Adrenal gland (tissue), 12 donors: ENCODE measurements around the gene TAPT1. TPM values are rescaled to one million over a fixed set of nuclear protein-coding genes. Genes with fewer than 3 reads are reported as not detected.

Source experiments
- DNase-seq, 7 donors: peaks; one replicate each; pipeline ENCODE4 v3.0.0-alpha.2; 2019 to 2020
- H3K27ac ChIP-seq, 5 donors: fragments of 200-600 bp; sonication (generic) in 4 of 5; 1 replicate in 3 of 5; 2 replicates in 2 of 5; pipeline versions ENCODE4 v1.5.1 to v1.8.0; 2016 to 2020; ENCODE audit warnings: mild to moderate bottlenecking in 1 of 5
- H3K27me3 ChIP-seq: fragments of 200-600 bp; 2 replicates; pipeline ENCODE4 v1.8.0; 2021
- H3K36me3 ChIP-seq, 2 donors: fragments of 200-600 bp; replicated peaks in 1 of 2; 1 replicate in 1 of 2; 2 replicates in 1 of 2; pipeline versions ENCODE4 v1.5.1 to v1.8.0; 2018 to 2022
- H3K4me1 ChIP-seq, 2 donors: fragments of 200-600 bp; replicated peaks in 1 of 2; 1 replicate in 1 of 2; 2 replicates in 1 of 2; pipeline versions ENCODE4 v1.5.1 to v1.8.0; 2018 to 2021
- H3K4me3 ChIP-seq, 4 donors: fragments of 200-600 bp; sonication (generic) in 3 of 4; one replicate each; pipeline ENCODE4 v1.5.1; 2016 to 2018
- H3K9me3 ChIP-seq, 3 donors: fragments of 200-600 bp; sonication (generic) in 1 of 3; replicated peaks in 1 of 3; 1 replicate in 2 of 3; 2 replicates in 1 of 3; pipeline versions ENCODE4 v1.5.1 to v1.8.0; 2016 to 2021
- POLR2A ChIP-seq, 2 donors: fragments of 450-650 bp; IDR thresholded peaks; one replicate each; pipeline ENCODE4 v1.6.1; 2017; ENCODE audit warnings: antibody characterized with exemption in 2 of 2, mild to moderate bottlenecking in 2 of 2, moderate library complexity in 1 of 2
- WGBS, 4 donors: extraction: QIAGEN DNeasy Blood & Tissue Kit in 2 of 4; methylation state at CpG; one replicate each; pipeline versions ENCODE4 v1.1.5 to v1.1.7; 2013 to 2017; 5-methylcytosine and 5-hydroxymethylcytosine counted together
- intact Hi-C, 2 donors: fragments of 100-400 bp; cut with DNase I; formaldehyde crosslinking; loops; one replicate each; pipeline versions ENCODE4 v1.14.1 to v1.15.0; 2022 to 2023
- polyA plus RNA-seq, 3 donors: library from polyadenylated mRNA; stranded (reverse); fragments of 200-250 nt in 2 of 3; fragments of 350-450 nt in 1 of 3; fragmentation: Illumina TruSeq in 1 of 3; extraction: RNeasy Lipid Tissue Mini Kit (QIAGEN cat#74804) in 1 of 3; gene quantifications; one replicate each; pipeline ENCODE4 v1.2.3, GENCODE V29; 2013 to 2014
- total RNA-seq, 9 donors: library from RNA; depleted of rRNA in 4 of 9; stranded (reverse); fragments of >200 nt in 4 of 9; fragments of 120-200 nt in 1 of 9; fragmentation: NEBNext Ultra II Directional in 1 of 9; extraction: Animal tissue kit (Norgen Biotek cat#: 25700) in 1 of 9; gene quantifications; one replicate each; pipeline versions ENCODE4 v1.1.0 to v1.2.4, GENCODE V29; 2013 to 2023
- TF ChIP-seq, protein P1 (sequence below), 6 experiments: fragments of 450-650 bp in 4 of 6; fragments of 200-600 bp in 2 of 6; sonication (generic) in 1 of 6; IDR thresholded peaks; 1 replicate in 5 of 6; 2 replicates in 1 of 6; pipeline versions ENCODE4 v1.5.1 to v1.8.0; 2016 to 2021; ENCODE audit warnings: antibody characterized with exemption in 6 of 6, mild to moderate bottlenecking in 2 of 6, moderate library complexity in 1 of 6
- donor health status: healthy with polysubstance abuse.
- donor health status: Bipolar disorder and iron deficiency.
- donor health status: DM: yes; HTN: yes; CAD: no.
- donor health status: DM: no; HTN: no; CAD: no.
- donor health status: DM: no; HTN: no; CAD: no.
- donor health status: DM: yes; HTN: yes; CAD: no.

TAPT1 gene
- total and polyA plus RNA-seq, 12 donors: 33.2 to 119 (median 51.0) TPM

DNA sequence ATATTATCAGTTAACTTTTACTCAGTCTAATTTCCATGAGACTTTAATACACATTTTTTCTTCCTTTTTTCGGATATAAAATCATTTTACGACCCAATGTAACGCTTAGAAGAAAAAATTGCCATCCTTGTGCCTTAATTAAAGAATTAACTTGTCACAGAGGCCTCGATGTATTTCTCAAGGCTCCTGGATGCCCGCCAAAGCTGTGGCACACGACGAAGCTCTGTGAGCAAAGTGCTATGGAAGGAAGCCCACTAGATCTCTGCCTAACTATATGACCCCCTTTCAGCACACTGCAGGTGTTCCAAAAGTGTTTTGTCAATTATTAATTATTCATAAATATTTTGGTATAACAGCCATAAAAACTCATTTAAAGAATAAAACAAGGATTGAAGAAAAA lies 54.4 kb downstream of the TAPT1 start:
- WGBS, 4 donors: 46 to 57% (median 53%) methylated on average over 7 of the region's 7 CpGs
- peak in 5 of 7 donors; percentile 31 to 54 (median 40) for DNase-seq
- TF ChIP-seq, protein P1, sequence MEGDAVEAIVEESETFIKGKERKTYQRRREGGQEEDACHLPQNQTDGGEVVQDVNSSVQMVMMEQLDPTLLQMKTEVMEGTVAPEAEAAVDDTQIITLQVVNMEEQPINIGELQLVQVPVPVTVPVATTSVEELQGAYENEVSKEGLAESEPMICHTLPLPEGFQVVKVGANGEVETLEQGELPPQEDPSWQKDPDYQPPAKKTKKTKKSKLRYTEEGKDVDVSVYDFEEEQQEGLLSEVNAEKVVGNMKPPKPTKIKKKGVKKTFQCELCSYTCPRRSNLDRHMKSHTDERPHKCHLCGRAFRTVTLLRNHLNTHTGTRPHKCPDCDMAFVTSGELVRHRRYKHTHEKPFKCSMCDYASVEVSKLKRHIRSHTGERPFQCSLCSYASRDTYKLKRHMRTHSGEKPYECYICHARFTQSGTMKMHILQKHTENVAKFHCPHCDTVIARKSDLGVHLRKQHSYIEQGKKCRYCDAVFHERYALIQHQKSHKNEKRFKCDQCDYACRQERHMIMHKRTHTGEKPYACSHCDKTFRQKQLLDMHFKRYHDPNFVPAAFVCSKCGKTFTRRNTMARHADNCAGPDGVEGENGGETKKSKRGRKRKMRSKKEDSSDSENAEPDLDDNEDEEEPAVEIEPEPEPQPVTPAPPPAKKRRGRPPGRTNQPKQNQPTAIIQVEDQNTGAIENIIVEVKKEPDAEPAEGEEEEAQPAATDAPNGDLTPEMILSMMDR (IDR thresholded peaks at IDR 0.05): no peak
- no peak for TF ChIP-seq POLR2A (IDR thresholded peaks at IDR 0.05)

DNA sequence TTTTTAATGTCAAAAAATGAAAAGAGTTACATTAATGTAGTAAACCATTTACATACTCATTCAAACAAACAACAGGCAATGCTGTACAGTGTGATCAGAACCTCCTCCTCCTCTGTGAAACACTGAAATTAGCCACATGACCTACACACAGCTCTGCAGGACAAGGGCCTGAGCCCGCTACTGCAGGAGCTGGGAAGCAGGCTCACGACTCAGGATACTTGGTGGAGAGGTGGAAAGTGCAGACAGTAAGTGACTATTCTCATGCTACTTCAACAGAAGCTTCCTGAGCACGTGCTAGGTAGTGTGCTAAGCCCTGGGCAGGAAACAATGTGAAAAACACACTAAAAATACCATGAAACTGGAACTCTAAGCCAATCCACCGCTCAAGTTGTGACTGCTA lies 56.8 kb downstream of the TAPT1 start:
- no peak overlapping the region for H3K4me3 ChIP-seq
- H3K4me1 ChIP-seq: no peaks in the 10 kb centered on the region
- no peak overlapping the region for H3K27ac ChIP-seq
- no peak for DNase-seq
- H3K9me3 ChIP-seq: no peaks in the 10 kb centered on the region
- WGBS, 4 donors: 80 to 87% (median 81%) methylated on average over 4 of the region's 4 CpGs
- H3K36me3 ChIP-seq: peaks cover 0 to 71% of the 10 kb centered on the region in 2 donors
- intact Hi-C loops: loop anchor here in 1 of 2 donors (10.0 kb wide), 1 partner anchor 135 kb away; no protein-coding TSS in a partner anchor
- TF ChIP-seq, protein P1 (IDR thresholded peaks at IDR 0.05): no peak
- no peak for TF ChIP-seq POLR2A (IDR thresholded peaks at IDR 0.05)
- H3K27me3 ChIP-seq: no peaks in the 10 kb centered on the region

More for the DNA sequence above, 54.4 kb downstream of the TAPT1 start:
- H3K4me3 ChIP-seq: no peak overlapping the region
- peaks cover 0 to 9% of the 10 kb centered on the region in 2 donors for H3K4me1 ChIP-seq
- no peaks in the 10 kb centered on the region for H3K9me3 ChIP-seq
- no peak overlapping the region for H3K27ac ChIP-seq
- H3K36me3 ChIP-seq: peaks cover 0 to 49% of the 10 kb centered on the region in 2 donors
- intact Hi-C loops: no loop called here
- H3K27me3 ChIP-seq: no peaks in the 10 kb centered on the region

DNA sequence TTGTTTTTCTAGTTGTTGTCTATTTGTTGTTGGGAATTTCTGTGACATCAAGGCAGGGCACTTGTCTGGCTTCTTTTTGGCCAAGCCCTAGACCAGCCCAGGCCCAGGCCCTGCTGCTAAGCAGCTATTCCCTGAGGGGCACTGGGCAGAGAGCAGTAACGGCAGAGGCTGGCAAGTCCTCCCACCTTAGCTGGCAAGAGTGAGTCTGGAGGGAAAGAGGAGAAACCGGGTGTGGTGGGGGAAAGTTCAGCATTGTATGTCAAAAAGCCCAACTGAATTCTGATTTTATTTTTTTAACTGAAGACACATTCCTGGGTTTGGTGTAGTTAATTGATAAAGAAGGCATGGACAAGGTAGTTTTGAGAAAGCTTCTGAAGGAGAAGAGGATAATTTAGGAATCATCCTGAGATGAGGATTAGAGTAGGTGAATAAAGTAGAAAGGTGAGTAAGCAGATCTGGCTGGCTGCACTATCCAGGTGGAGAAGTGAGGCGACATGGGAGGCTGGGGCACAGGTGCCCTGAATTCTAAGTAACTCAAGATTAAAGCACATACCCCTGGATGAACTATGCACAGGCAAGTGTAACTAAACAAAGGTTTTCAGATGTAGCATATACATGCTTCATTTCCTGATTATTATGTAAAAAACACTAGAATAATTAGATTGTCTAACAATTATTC lies 57.4 kb downstream of the TAPT1 start:
- Histone ChIP-seq H3K4me1 (no peaks in the 10 kb centered on the region), H3K27ac (no peak overlapping the region), H3K4me3 (no peak overlapping the region), H3K27me3 (no peaks in the 10 kb centered on the region), H3K36me3 (peaks cover 0 to 71% of the 10 kb centered on the region in 2 donors), H3K9me3 (no peaks in the 10 kb centered on the region)
- TF ChIP-seq POLR2A (IDR thresholded peaks at IDR 0.05): no peak
- TF ChIP-seq, protein P1 (IDR thresholded peaks at IDR 0.05): no peak
- intact Hi-C loops: loop anchor here in 1 of 2 donors (10.0 kb wide), 1 partner anchor 134 kb away; no protein-coding TSS in a partner anchor
- DNase-seq: no peak
- WGBS, 4 donors: 55 to 94% (median 76%) methylated on average over 3 of the region's 3 CpGs

DNA sequence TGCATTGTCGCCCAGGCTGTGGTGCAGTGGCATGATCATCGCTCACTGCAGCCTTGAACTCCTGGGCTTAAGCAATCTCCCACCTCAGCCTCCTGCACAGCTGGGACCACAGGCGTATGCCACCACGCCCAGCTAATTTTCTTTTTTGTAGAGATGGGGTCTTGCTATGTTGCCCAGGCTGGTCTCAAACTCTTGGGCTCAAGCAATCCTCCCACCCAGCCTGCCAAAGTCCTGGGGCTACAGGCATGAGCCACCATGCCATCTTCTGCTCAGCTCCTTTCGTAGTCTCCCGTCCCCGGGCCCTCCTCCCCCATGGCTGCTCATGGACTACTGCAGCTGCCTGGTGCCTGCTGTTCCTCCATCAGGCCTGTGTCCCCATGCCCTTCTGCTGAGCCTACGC lies 58.1 kb downstream of the TAPT1 start:
- TF ChIP-seq, protein P1 (IDR thresholded peaks at IDR 0.05): no peak
- TF ChIP-seq POLR2A (IDR thresholded peaks at IDR 0.05): no peak
- 92 to 96% (median 94%) methylated on average over 8 of the region's 8 CpGs for WGBS, 4 donors
- Histone ChIP-seq H3K4me1 (no peaks in the 10 kb centered on the region), H3K27me3 (no peaks in the 10 kb centered on the region), H3K27ac (no peak overlapping the region), H3K4me3 (no peak overlapping the region), H3K9me3 (no peaks in the 10 kb centered on the region), H3K36me3 (peaks cover 0 to 71% of the 10 kb centered on the region in 2 donors)
- no peak for DNase-seq
- intact Hi-C loops: loop anchor here in 1 of 2 donors (10.0 kb wide), 1 partner anchor 133 kb away; no protein-coding TSS in a partner anchor
